Pulmonary artery endothelial cell (primary cell): ENCODE results near the gene GSE1. TPM values are rescaled to one million over a fixed set of nuclear protein-coding genes. Genes with fewer than 3 reads are reported as not detected.

Experiments
- DNase-seq: peaks from one replicate; pipeline ENCODE4 v3.0.0-alpha.2; 2011; ENCODE audit warnings: low read depth, low spot score
- total RNA-seq: library from RNA; depleted of rRNA; stranded (reverse); fragments of >200 nt; gene quantifications from 2 replicates; pipeline ENCODE4 v1.2.3, GENCODE V29; 2014

Gene GSE1
- total RNA-seq = 8.4 and 9.3 TPM in 2 replicates

GRCh38 chr16:85612801-85613603 is at the start of gene GSE1:
GSE1 (plus strand) TSS chr16:85613322; CDS start chr16:85613392, 70 bp downstream.
- no peak for DNase-seq

GRCh38 chr16:85563515-85564276 is 49.4 kb upstream of the GSE1 start:
- peak; percentile 19 for DNase-seq

GRCh38 chr16:85564277-85565051 is 48.7 kb upstream of the GSE1 start:
- no peak for DNase-seq

GRCh38 chr16:85565340-85565739 is 47.8 kb upstream of the GSE1 start:
- no peak for DNase-seq

GRCh38 chr16:85565801-85566526 is 47.2 kb upstream of the GSE1 start:
- DNase-seq = no peak

- no peak for DNase-seq
Observed at GRCh38 chr16:85566561-85567100, 46.5 kb upstream of the GSE1 start.

GRCh38 chr16:85567101-85567866 is 45.8 kb upstream of the GSE1 start:
- no peak for DNase-seq

- DNase-seq = no peak
Observed at GRCh38 chr16:85567935-85568334, 45.2 kb upstream of the GSE1 start.

- no peak for DNase-seq
Observed at GRCh38 chr16:85568519-85568918, 44.6 kb upstream of the GSE1 start.

- DNase-seq = no peak
Observed at GRCh38 chr16:85569039-85569614, 44.0 kb upstream of the GSE1 start.

- no peak for DNase-seq
Observed at GRCh38 chr16:85569615-85570212, 43.4 kb upstream of the GSE1 start.

GRCh38 chr16:85570213-85570734 is 42.8 kb upstream of the GSE1 start:
- no peak for DNase-seq

- no peak for DNase-seq
Observed at GRCh38 chr16:85570735-85571562, 42.2 kb upstream of the GSE1 start.

- no peak for DNase-seq
Observed at GRCh38 chr16:85571563-85571812, 41.6 kb upstream of the GSE1 start.

- no peak for DNase-seq
Observed at GRCh38 chr16:85571813-85572619, 41.1 kb upstream of the GSE1 start.

GRCh38 chr16:85573045-85573695 is 40.0 kb upstream of the GSE1 start:
- no peak for DNase-seq
